ENCODE data around the gene SMYD3.

DNA sequence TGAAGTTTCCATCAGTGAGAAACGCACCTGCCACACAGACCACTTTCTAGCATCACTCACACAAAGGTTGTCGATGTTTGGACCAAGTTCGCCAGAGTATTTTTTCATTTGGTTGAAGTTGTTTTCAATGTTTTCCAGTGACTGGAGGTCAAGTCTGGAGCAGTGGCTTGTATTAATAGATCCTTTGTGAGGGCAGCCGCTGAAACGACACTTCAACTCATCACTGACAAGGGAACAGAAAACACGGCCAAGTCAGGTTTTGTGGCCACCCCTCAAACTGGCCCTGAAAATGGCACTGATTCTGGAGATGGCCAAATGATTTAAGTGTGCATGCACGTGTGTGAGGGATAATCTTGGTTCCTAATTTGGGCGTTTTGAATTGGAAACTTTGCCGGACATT, 675.6 kb downstream of the SMYD3 start:
- TF ChIP-seq, protein P1, sequence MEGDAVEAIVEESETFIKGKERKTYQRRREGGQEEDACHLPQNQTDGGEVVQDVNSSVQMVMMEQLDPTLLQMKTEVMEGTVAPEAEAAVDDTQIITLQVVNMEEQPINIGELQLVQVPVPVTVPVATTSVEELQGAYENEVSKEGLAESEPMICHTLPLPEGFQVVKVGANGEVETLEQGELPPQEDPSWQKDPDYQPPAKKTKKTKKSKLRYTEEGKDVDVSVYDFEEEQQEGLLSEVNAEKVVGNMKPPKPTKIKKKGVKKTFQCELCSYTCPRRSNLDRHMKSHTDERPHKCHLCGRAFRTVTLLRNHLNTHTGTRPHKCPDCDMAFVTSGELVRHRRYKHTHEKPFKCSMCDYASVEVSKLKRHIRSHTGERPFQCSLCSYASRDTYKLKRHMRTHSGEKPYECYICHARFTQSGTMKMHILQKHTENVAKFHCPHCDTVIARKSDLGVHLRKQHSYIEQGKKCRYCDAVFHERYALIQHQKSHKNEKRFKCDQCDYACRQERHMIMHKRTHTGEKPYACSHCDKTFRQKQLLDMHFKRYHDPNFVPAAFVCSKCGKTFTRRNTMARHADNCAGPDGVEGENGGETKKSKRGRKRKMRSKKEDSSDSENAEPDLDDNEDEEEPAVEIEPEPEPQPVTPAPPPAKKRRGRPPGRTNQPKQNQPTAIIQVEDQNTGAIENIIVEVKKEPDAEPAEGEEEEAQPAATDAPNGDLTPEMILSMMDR (IDR thresholded peaks at IDR 0.05): no peak
- no peak for TF ChIP-seq POLR2A (IDR thresholded peaks at IDR 0.05)
